K562 (cell line): ENCODE results near the gene NUDT14.

ENCODE experiments used
- ATF4 ChIP-seq: fragments of 450-650 bp; formaldehyde crosslinking; IDR thresholded peaks from 2 replicates; pipeline ENCODE4 v1.4.0; 2022; ENCODE audit warnings: mild to moderate bottlenecking, moderate library complexity
- CBFB ChIP-seq: sonication (generic); formaldehyde crosslinking; IDR thresholded peaks from 2 replicates; pipeline ENCODE4 v1.4.0; 2020; ENCODE audit warnings: mild to moderate bottlenecking, missing genetic modification reagents
- E2F4 ChIP-seq: sonication (generic); formaldehyde crosslinking; IDR thresholded peaks from 2 replicates; pipeline ENCODE4 v1.8.0; 2022; ENCODE audit warnings: mild to moderate bottlenecking, low read depth, missing genetic modification reagents
- ESRRA ChIP-seq: fragments of 450-650 bp; IDR thresholded peaks from 2 replicates; pipeline ENCODE4 v1.6.1; 2014; ENCODE audit warnings: low read depth, mild to moderate bottlenecking, moderate library complexity, borderline replicate concordance
- NR2C2 ChIP-seq, 2 experiments: fragments of 200-800 bp in 1 of 2; sonication (Bioruptor generic) in 1 of 2; sonication (generic) in 1 of 2; formaldehyde crosslinking in 1 of 2; IDR thresholded peaks; 2 replicates each; pipeline versions ENCODE4 v1.6.1 to v1.8.0; 2016 to 2022; ENCODE audit warnings: mild to moderate bottlenecking in 1 of 2, missing compliant biosample characterization in 1 of 2, missing genetic modification characterization in 1 of 2, missing genetic modification reagents in 1 of 2
- SP1 ChIP-seq: sonication (generic); formaldehyde crosslinking; IDR thresholded peaks from 2 replicates; pipeline ENCODE4 v1.8.1; 2022; ENCODE audit warnings: mild to moderate bottlenecking, missing genetic modification reagents
- TRIM28 ChIP-seq: fragments of 450-650 bp; IDR thresholded peaks from 2 replicates; pipeline ENCODE4 v1.6.1; 2017
- ZNF354B ChIP-seq: fragments of 250-450 bp; sonication (Bioruptor Pico); IDR thresholded peaks from 2 replicates; pipeline ENCODE4 v1.4.0; 2020
- TF ChIP-seq, protein P1 (sequence below), 3 experiments: IDR thresholded peaks in 2 of 3; conservative IDR thresholded peaks in 1 of 3; 2 replicates each; pipeline ENCODE4 v1.5.1; 2011 to 2012; ENCODE audit warnings: low read length in 3 of 3, mild to moderate bottlenecking in 3 of 3, control low read depth in 2 of 3, improper control_type of control experiment in 1 of 3, inconsistent platforms in 1 of 3, low read depth in 1 of 3, mixed read lengths in 1 of 3, moderate library complexity in 1 of 3; ENCODE audit not compliant: insufficient read depth in 2 of 3

GRCh38 chr14:105173901-105174894, 6.9 kb downstream of the NUDT14 start:
- no peak for TF ChIP-seq SP1
- no peak for TF ChIP-seq CBFB (CRISPR knock-in tag)
- no peak for TF ChIP-seq ESRRA
- no peak for TF ChIP-seq ZNF354B (CRISPR knock-in tag)
- no peak for TF ChIP-seq TRIM28
- TF ChIP-seq E2F4 (CRISPR knock-in tag), result no peak
- TF ChIP-seq, protein P1, sequence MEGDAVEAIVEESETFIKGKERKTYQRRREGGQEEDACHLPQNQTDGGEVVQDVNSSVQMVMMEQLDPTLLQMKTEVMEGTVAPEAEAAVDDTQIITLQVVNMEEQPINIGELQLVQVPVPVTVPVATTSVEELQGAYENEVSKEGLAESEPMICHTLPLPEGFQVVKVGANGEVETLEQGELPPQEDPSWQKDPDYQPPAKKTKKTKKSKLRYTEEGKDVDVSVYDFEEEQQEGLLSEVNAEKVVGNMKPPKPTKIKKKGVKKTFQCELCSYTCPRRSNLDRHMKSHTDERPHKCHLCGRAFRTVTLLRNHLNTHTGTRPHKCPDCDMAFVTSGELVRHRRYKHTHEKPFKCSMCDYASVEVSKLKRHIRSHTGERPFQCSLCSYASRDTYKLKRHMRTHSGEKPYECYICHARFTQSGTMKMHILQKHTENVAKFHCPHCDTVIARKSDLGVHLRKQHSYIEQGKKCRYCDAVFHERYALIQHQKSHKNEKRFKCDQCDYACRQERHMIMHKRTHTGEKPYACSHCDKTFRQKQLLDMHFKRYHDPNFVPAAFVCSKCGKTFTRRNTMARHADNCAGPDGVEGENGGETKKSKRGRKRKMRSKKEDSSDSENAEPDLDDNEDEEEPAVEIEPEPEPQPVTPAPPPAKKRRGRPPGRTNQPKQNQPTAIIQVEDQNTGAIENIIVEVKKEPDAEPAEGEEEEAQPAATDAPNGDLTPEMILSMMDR (IDR thresholded peaks at IDR 0.05 in 2 of 3, conservative IDR thresholded peaks at IDR 0.05 in 1 of 3; ENCODE audit: insufficient read depth in 2 of 3, low read depth in 1 of 3, low read length in 3 of 3), result no peak
- TF ChIP-seq NR2C2 (CRISPR knock-in tag; IDR thresholded peaks at IDR 0.05), result no peak
- TF ChIP-seq NR2C2 (tag; IDR thresholded peaks at IDR 0.05), result no peak
- no peak for TF ChIP-seq ATF4 (CRISPR knock-in tag)
